H9 (cell line): ENCODE measurements around the gene HIVEP1. TPM values are rescaled to one million over a fixed set of nuclear protein-coding genes. Genes with fewer than 3 reads are reported as not detected.

ENCODE experiments used
- DNase-seq: peaks from one replicate; pipeline ENCODE4 v3.0.0-alpha.2; 2017
- H2AFZ ChIP-seq: one replicate; pipeline ENCODE4 v1.6.1; 2013; ENCODE audit warnings: mild to moderate bottlenecking, low read length, control low read depth, moderate library complexity
- H2AK5ac ChIP-seq: 2 replicates; pipeline ENCODE4 v1.6.1; 2013; ENCODE audit warnings: low read length, control low read depth, mixed read lengths; ENCODE audit not compliant: insufficient read length
- H2BK120ac ChIP-seq: one replicate; pipeline ENCODE4 v1.6.1; 2013; ENCODE audit warnings: low read depth, mild to moderate bottlenecking, low read length, control low read depth, inconsistent platforms; ENCODE audit not compliant: poor library complexity, severe bottlenecking
- H2BK12ac ChIP-seq: 2 replicates; pipeline ENCODE4 v1.6.1; 2013; ENCODE audit warnings: low read length, control low read depth, mixed read lengths, low read depth; ENCODE audit not compliant: insufficient read length
- H2BK15ac ChIP-seq: 2 replicates; pipeline ENCODE4 v1.6.1; 2013; ENCODE audit warnings: low read depth, low read length, control low read depth
- H2BK20ac ChIP-seq: one replicate; pipeline ENCODE4 v1.6.1; 2013; ENCODE audit warnings: low read depth, mild to moderate bottlenecking, low read length, control low read depth, inconsistent platforms; ENCODE audit not compliant: poor library complexity, severe bottlenecking
- H2BK5ac ChIP-seq: 2 replicates; pipeline ENCODE4 v1.6.1; 2013; ENCODE audit warnings: low read length, control low read depth, mixed read lengths; ENCODE audit not compliant: insufficient read length
- H3K14ac ChIP-seq: 2 replicates; pipeline ENCODE4 v1.6.1; 2013; ENCODE audit warnings: low read length, control low read depth; ENCODE audit not compliant: insufficient read depth
- H3K18ac ChIP-seq: 2 replicates; pipeline ENCODE4 v1.6.1; 2013; ENCODE audit warnings: low read depth, mild to moderate bottlenecking, mixed read lengths, low read length, control low read depth; ENCODE audit not compliant: insufficient read length
- H3K23ac ChIP-seq: 2 replicates; pipeline ENCODE4 v1.6.1; 2013; ENCODE audit warnings: low read length, control low read depth, mixed read lengths, low read depth; ENCODE audit not compliant: insufficient read length
- H3K23me2 ChIP-seq: 2 replicates; pipeline ENCODE4 v1.6.1; 2013; ENCODE audit warnings: low read depth, mild to moderate bottlenecking, mixed read lengths, low read length, control low read depth; ENCODE audit not compliant: insufficient read length, poor library complexity, severe bottlenecking
- H3K27ac ChIP-seq: 2 replicates; pipeline ENCODE4 v1.5.1; 2013; ENCODE audit warnings: low read length, control low read depth, mixed read lengths, low read depth; ENCODE audit not compliant: insufficient read length
- H3K27me3 ChIP-seq: 2 replicates; pipeline ENCODE4 v1.6.1; 2013; ENCODE audit warnings: low read length, control low read depth, inconsistent platforms; ENCODE audit not compliant: insufficient read depth
- H3K4ac ChIP-seq: 2 replicates; pipeline ENCODE4 v1.6.1; 2013; ENCODE audit warnings: low read depth, mild to moderate bottlenecking, control low read depth, inconsistent platforms, low read length, moderate library complexity
- H3K4me1 ChIP-seq: 2 replicates; pipeline ENCODE4 v1.6.1; 2013; ENCODE audit warnings: low read length, control low read depth, inconsistent platforms; ENCODE audit not compliant: insufficient read depth
- H3K4me2 ChIP-seq: 2 replicates; pipeline ENCODE4 v1.6.1; 2013; ENCODE audit warnings: low read length, control low read depth, mixed read lengths; ENCODE audit not compliant: insufficient read length, insufficient read depth
- H3K56ac ChIP-seq: 2 replicates; pipeline ENCODE4 v1.6.1; 2013; ENCODE audit warnings: low read depth, mild to moderate bottlenecking, mixed read lengths, low read length, control low read depth; ENCODE audit not compliant: insufficient read length
- H3K79me1 ChIP-seq: 2 replicates; pipeline ENCODE4 v1.6.1; 2013; ENCODE audit warnings: low read depth, mild to moderate bottlenecking, moderate library complexity, low read length, control low read depth, inconsistent platforms; ENCODE audit not compliant: insufficient read depth, poor library complexity, severe bottlenecking
- H3K79me2 ChIP-seq: 2 replicates; pipeline ENCODE4 v1.6.1; 2013; ENCODE audit warnings: low read length, control low read depth, inconsistent platforms; ENCODE audit not compliant: insufficient read depth
- H3K9ac ChIP-seq: 2 replicates; pipeline ENCODE4 v1.6.1; 2013; ENCODE audit warnings: low read length, control low read depth, mixed read lengths; ENCODE audit not compliant: insufficient read length; ENCODE audit errors: extremely low read depth
- H3K9me3 ChIP-seq: one replicate; pipeline ENCODE4 v1.6.1; 2013; ENCODE audit warnings: low read depth, low read length, inconsistent platforms; ENCODE audit not compliant: control insufficient read depth
- H3T11ph ChIP-seq: one replicate; pipeline ENCODE4 v1.6.1; 2013; ENCODE audit warnings: mild to moderate bottlenecking, low read length, control low read depth, inconsistent platforms
- H4K20me1 ChIP-seq: one replicate; pipeline ENCODE4 v1.6.1; 2013; ENCODE audit not compliant: control insufficient read depth, insufficient read length, insufficient read depth
- H4K5ac ChIP-seq: 2 replicates; pipeline ENCODE4 v1.6.1; 2013; ENCODE audit warnings: low read depth, mild to moderate bottlenecking, mixed read lengths, low read length, control low read depth; ENCODE audit not compliant: insufficient read length
- H4K8ac ChIP-seq: replicated peaks from 2 replicates; pipeline ENCODE4 v1.6.1; 2013; ENCODE audit warnings: low read length, control low read depth, mixed read lengths, low read depth; ENCODE audit not compliant: insufficient read length
- H4K91ac ChIP-seq: 2 replicates; pipeline ENCODE4 v1.6.1; 2013; ENCODE audit warnings: low read depth, mild to moderate bottlenecking, moderate library complexity, mixed read lengths, low read length, control low read depth; ENCODE audit not compliant: insufficient read length
- H3K27ac Mint-ChIP-seq, 3 experiments: 2 replicates in 2 of 3; 3 replicates in 1 of 3; pipeline ENCODE4 v1.8.0; 2020 to 2021; ENCODE audit warnings: mixed read lengths in 3 of 3, mild to moderate bottlenecking in 1 of 3, moderate library complexity in 1 of 3
- H3K27me3 Mint-ChIP-seq: 2 replicates; pipeline ENCODE4 v1.8.0; 2021; ENCODE audit warnings: low read depth, mild to moderate bottlenecking, moderate library complexity, mixed read lengths
- H3K36me3 Mint-ChIP-seq, 3 experiments: 2 replicates in 2 of 3; 3 replicates in 1 of 3; pipeline ENCODE4 v1.8.0; 2020 to 2021; ENCODE audit warnings: low read depth in 3 of 3, mixed read lengths in 3 of 3; ENCODE audit not compliant: insufficient read depth in 1 of 3
- H3K4me1 Mint-ChIP-seq, 2 experiments: 2 replicates each; pipeline ENCODE4 v1.8.0; 2020; ENCODE audit warnings: mixed read lengths in 2 of 2
- H3K4me3 Mint-ChIP-seq, 2 experiments: 2 replicates in 1 of 2; 3 replicates in 1 of 2; pipeline ENCODE4 v1.8.0; 2020 to 2021; ENCODE audit warnings: mild to moderate bottlenecking in 2 of 2, mixed read lengths in 2 of 2, moderate library complexity in 1 of 2
- H3K9me3 Mint-ChIP-seq, 2 experiments: 2 replicates in 1 of 2; 3 replicates in 1 of 2; pipeline ENCODE4 v1.8.0; 2020; ENCODE audit warnings: mild to moderate bottlenecking in 2 of 2, mixed read lengths in 2 of 2, moderate library complexity in 1 of 2
- CTCF ChIP-seq: fragments of 200-600 bp; sonication (generic); conservative IDR thresholded peaks from 3 replicates; pipeline ENCODE4 v1.8.0; 2021; ENCODE audit warnings: antibody characterized with exemption, mild to moderate bottlenecking
- WGBS: extraction: QIAGEN DNeasy Blood & Tissue Kit; methylation state at CpG from one replicate; pipeline ENCODE4 v1.1.7; 2013; ENCODE audit warnings: missing lambda C conversion rate, low lambda C conversion rate, mixed read lengths; ENCODE audit not compliant: insufficient read length; ENCODE audit errors: extremely low coverage; 5-methylcytosine and 5-hydroxymethylcytosine counted together
- total RNA-seq: library from RNA; stranded (reverse); gene quantifications from 2 replicates; pipeline ENCODE4 v1.2.1, GENCODE V29; 2021

Gene HIVEP1
- total RNA-seq, 1 experiment from 2014 or later, result 44.2 TPM

GRCh38 chr6:12115001-12115400 is 102.9 kb downstream of the HIVEP1 start:
- H3K27me3 Mint-ChIP-seq, result no peaks in the 10 kb centered on the region
- no peak overlapping the region for H3K27ac Mint-ChIP-seq
- Histone ChIP-seq H3K27me3 (no peaks in the 10 kb centered on the region), H3K14ac (no peak overlapping the region), H2AFZ (no peak overlapping the region), H2BK120ac (no peak overlapping the region), H2BK20ac (no peak overlapping the region), H4K91ac (no peak overlapping the region), H4K5ac (no peak overlapping the region), H2AK5ac (no peak overlapping the region), H3K18ac (no peak overlapping the region), H2BK12ac (no peak overlapping the region), H2BK15ac (no peak overlapping the region), H3K9me3 (no peaks in the 10 kb centered on the region), H2BK5ac (no peak overlapping the region), H3T11ph (no peak overlapping the region), H3K56ac (no peak overlapping the region), H3K23me2 (no peaks in the 10 kb centered on the region), H3K79me1 (no peaks in the 10 kb centered on the region), H3K9ac (no peak overlapping the region), H4K20me1 (no peaks in the 10 kb centered on the region), H3K79me2 (no peaks in the 10 kb centered on the region), H4K8ac (no peak overlapping the region), H3K27ac (no peak overlapping the region), H3K4me2 (no peak overlapping the region), H3K4ac (no peak overlapping the region), H3K23ac (no peak overlapping the region), H3K4me1 (peaks cover 7% of the 10 kb centered on the region; the same call in 1 of the 2 replicates)
- no CpG with 5 or more reads among the region's 1 CpG for WGBS
- 0 out of 5 replicates have a peak, but pooled peaks cover 0 to 2% of the 10 kb centered on the region in 2 experiments for H3K9me3 Mint-ChIP-seq
- H3K4me1 Mint-ChIP-seq, result peaks cover 25 to 38% of the 10 kb centered on the region in 2 experiments
- peaks cover 15 to 31% (median 18%) of the 10 kb centered on the region in 3 experiments; a peak in 6 of 7 replicates for H3K36me3 Mint-ChIP-seq
- TF ChIP-seq CTCF, result no peak
- H3K4me3 Mint-ChIP-seq, result no peak overlapping the region
- DNase-seq, result no peak
